Measurements from ENCODE around the gene DDX17.

Gene DDX17

DNA sequence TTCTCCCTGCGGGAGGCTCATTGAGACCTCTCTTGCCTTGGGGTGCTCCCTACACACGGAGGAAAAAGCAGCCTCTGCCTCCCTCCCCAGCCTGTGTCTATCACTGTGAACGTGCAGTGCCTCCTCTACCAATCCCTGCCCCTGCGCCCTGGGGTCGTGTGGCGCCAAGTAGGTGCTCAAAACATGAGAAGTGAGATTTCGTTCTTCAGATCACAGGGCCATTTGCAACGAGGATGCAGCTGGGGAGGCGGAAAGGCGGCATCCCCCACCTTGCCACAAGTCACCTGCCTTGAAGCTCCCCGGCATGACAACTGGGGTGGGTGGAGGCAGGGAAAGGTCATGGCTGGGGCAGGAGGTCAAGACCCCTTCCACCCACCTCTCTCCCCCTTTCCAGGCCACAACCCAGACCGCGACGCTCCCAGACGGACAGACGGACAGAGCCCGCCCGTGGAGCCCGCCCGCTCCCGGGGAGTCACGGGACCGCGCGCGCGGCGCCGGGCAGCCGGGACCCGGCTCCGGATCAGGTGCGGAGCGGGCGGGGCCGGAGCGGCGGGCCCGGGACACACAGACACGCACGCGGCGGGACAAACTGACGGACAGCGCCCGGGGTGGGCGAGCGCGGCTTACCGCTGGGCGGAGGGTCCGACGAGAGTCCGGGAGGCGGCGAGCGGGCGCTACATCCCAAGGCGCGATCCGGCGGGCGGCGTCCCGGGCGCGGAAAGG lies 51.6 kb downstream of the DDX17 start:
- TF ChIP-seq CTCF (IDR thresholded peaks at IDR 0.05; ENCODE audit: low read depth, low read length, missing control alignments) = no peak
- no peak overlapping the region for H3K4me3 ChIP-seq (replicated peaks; ENCODE audit: low read depth, low read length)

GRCh38 chr22:38453996-38454352 lies 52.1 kb downstream of the DDX17 start:
- H3K4me3 ChIP-seq (replicated peaks; ENCODE audit: low read depth, low read length) = no peak overlapping the region
- DNase-seq (ENCODE audit: extremely low read depth, low read depth) = no peak
- TF ChIP-seq CTCF (IDR thresholded peaks at IDR 0.05; ENCODE audit: low read depth, low read length, missing control alignments) = no peak

More for the DNA sequence above, 51.6 kb downstream of the DDX17 start:
- no peak for DNase-seq (ENCODE audit: extremely low read depth, low read depth)

- DNase-seq (ENCODE audit: extremely low read depth, low read depth) = no peak
- no peak for TF ChIP-seq CTCF (IDR thresholded peaks at IDR 0.05; ENCODE audit: low read depth, low read length, missing control alignments)
Measured at GRCh38 chr22:38453066-38453672, 52.9 kb downstream of the DDX17 start.

GRCh38 chr22:38452373-38453065 lies 53.6 kb downstream of the DDX17 start:
- no peak overlapping the region for H3K4me3 ChIP-seq (replicated peaks; ENCODE audit: low read depth, low read length)
- DNase-seq (ENCODE audit: extremely low read depth, low read depth) = no peak
- TF ChIP-seq CTCF (IDR thresholded peaks at IDR 0.05; ENCODE audit: low read depth, low read length, missing control alignments) = no peak

More at GRCh38 chr22:38453066-38453672, 52.9 kb downstream of the DDX17 start:
- no peak overlapping the region for H3K4me3 ChIP-seq (replicated peaks; ENCODE audit: low read depth, low read length)

GRCh38 chr22:38451864-38452263 lies 54.2 kb downstream of the DDX17 start:
- no peak overlapping the region for H3K4me3 ChIP-seq (replicated peaks; ENCODE audit: low read depth, low read length)
- DNase-seq (ENCODE audit: extremely low read depth, low read depth) = no peak
- no peak for TF ChIP-seq CTCF (IDR thresholded peaks at IDR 0.05; ENCODE audit: low read depth, low read length, missing control alignments)

GRCh38 chr22:38451404-38451803 lies 54.7 kb downstream of the DDX17 start:
- no peak for TF ChIP-seq CTCF (IDR thresholded peaks at IDR 0.05; ENCODE audit: low read depth, low read length, missing control alignments)
- no peak for DNase-seq (ENCODE audit: extremely low read depth, low read depth)
- H3K4me3 ChIP-seq (replicated peaks; ENCODE audit: low read depth, low read length) = no peak overlapping the region
